GM18907 (cell line): ENCODE measurements around the gene GLIPR1.
"Not testable (repeated sequence)": the region's sequence is repeated elsewhere in the genome, so short reads cannot be mapped to it uniquely, and the experiment has no call there.

Experiments used
- ATAC-seq: cut with Tn5 transposase; IDR thresholded peaks from one replicate; pipeline ENCODE4 v1.9.1; 2021; ENCODE audit warnings: mild to moderate bottlenecking, moderate library complexity; ENCODE audit not compliant: unreplicated experiment

GLIPR1 gene

GRCh38 chr12:75471902-75472890, 8.4 kb upstream of the GLIPR1 start:
- ATAC-seq = peak; percentile 61

GRCh38 chr12:75474116-75474515, 6.4 kb upstream of the GLIPR1 start:
- no peak for ATAC-seq

GRCh38 chr12:75476071-75476470, 4.5 kb upstream of the GLIPR1 start:
- no peak for ATAC-seq

GRCh38 chr12:75477137-75477536, 3.4 kb upstream of the GLIPR1 start:
- no peak for ATAC-seq

DNA sequence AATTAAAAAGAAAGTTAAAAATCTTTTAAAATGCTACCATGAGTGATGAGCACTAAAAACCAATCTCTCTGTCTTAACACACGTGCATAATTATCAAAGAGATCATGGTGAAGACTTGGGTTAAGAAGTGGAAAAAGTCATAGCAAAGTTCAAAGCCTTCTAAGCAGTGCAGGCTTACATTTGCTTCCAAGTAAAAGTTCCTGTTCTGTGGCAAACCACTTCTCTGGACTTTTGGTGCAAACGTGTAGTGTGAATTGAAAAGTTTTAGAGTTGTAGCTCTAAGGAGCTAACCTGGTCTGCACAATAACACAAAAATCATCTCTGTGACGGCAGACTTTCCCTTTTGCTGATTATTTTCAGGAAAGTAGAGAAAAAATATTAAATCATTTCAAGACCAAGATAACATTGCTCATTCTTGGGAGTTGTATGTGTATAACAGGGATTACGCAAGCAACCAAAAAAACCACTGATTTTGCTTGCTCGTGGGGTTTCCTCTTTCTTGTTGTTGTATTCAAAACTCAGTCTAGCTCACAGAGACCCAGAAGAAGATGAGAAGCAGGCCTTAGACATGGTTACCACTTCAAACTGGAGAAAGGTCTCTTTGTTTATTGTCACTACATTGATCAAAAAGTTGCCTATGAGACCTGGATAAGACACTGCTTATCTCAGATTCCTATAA, 2.3 kb upstream of the GLIPR1 start:
- peak; percentile 34 for ATAC-seq

DNA sequence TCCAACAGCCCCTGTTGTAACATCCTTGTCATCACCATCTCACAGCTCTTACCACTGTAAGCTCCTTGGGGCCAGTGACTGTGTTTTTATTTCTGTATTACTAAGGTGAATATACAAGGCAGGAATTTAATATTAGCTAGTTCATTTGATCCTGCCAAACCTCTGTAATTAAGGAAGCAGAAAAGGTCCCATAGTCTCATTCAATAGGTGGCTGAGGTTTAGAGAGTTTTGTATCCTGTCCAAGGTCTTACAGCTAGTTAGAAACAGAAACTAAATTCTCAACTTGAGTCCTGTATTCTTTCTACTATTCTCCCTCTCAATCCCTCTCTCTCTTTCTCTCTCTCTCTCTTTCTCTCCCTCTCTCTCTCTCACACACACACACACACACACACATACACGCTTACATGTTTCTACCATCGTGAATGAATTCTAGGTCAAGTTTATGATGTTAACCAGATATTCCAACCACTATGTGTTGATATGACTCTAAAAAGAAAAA, 543 bp upstream of the GLIPR1 start:
- peak; percentile 41 for ATAC-seq

GRCh38 chr12:75481013-75481705, 604 bp downstream of the GLIPR1 start:
- peak; percentile 27 for ATAC-seq

GRCh38 chr12:75481774-75482173, 1.2 kb downstream of the GLIPR1 start:
- ATAC-seq = no peak

DNA sequence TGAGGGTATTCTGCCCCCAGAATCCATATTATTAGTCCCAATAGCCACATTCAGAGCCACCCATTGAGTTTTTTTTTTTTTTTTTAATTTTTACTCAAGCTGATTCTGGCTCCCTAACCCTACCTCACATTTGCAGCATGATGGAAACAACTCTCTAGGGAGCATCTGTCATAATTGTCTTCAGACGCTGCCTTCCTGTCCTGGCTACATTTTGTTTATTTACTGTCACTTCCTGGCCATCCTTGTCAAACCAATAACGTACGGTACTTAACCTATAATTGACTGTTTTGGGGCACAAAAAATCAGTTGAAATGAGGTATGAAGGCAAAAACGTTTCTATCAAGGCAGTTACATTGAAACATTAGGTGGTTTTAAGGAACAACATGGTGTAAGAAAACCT, 2.1 kb downstream of the GLIPR1 start:
- peak; percentile 19 for ATAC-seq

- ATAC-seq = no peak
Observed at GRCh38 chr12:75483431-75483830, 2.9 kb downstream of the GLIPR1 start.

DNA sequence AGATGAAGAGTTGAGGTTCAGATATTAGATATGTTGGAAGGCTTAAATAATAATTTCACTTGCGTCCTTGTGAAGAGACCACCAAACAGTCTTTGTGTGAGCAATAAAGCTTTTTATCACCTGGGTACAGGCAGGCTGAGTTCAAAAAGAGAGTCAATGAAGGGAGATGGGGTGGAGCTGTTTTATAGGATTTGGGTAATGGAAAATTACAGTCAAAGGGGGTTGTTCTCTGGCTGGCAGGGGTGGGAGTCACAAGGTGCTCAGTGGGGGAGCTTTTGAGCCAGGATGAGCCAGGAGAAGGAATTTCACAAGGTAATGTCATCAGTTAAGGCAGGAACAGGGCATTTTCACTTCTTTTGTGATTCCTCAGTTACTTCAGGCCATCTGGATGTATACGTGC, 3.9 kb downstream of the GLIPR1 start:
- ATAC-seq = not testable (repeated sequence)

- no peak for ATAC-seq
Observed at GRCh38 chr12:75487308-75487707, 6.8 kb downstream of the GLIPR1 start.

DNA sequence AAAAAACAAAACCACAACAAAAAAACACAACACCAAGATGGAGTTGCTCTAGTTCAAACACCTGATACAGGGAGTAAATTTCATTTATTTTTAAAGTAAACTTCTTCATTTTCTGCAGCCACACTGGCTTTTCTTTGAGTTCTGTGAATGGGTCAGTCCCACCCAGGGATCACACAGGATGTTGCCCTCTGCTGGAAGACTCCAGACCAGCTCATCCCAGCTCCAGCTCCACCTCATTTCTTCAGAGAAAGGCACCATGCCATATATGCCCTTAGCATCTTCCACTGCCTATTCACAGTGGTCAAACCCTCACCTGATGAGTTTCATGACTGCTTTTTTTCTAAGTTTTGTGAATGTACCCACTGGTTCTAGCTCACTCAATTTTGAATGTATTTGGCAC, 8.0 kb downstream of the GLIPR1 start:
- no peak for ATAC-seq

DNA sequence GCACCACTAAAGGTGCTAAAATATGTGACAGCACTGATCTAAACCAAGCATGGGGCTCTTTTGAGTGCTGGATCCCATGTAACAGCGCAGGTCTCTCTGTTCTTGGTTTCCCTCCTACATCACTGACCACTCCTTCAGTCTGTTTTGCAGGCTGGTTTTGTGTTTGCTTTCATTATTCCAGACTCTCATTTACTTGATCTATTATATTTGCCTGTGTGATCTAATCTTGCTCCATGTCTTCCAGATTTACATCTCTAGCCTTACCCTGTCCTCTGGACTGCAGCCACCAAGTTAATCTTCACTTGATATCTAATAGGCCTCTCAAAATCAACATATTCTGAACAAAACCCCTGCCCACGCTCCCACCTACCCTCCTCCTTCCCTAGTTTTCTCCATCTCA, 8.6 kb downstream of the GLIPR1 start:
- no peak for ATAC-seq

GRCh38 chr12:75489613-75490210, 9.2 kb downstream of the GLIPR1 start:
- peak; percentile 71 for ATAC-seq

DNA sequence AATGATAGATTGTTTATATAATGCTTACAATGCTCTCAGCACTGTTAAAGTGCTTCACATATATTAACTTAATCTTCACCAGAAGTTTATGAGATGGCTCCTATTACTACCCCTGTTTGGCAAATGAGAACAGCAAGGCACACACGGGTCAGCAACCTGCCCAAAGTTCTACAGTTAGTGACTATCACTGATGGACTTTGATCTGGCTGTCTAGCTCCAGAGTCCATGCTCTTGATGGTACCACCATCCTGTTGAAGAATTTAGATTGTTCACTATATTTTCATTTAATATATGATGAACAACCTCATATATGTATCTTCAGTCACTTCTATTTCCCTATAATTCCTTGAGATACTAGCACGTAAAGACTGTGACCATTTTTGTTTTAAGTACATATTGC, 10.6 kb downstream of the GLIPR1 start:
- ATAC-seq = no peak

- no peak for ATAC-seq
Observed at GRCh38 chr12:75503459-75503858, 22.9 kb downstream of the GLIPR1 start.

- ATAC-seq = no peak
Observed at GRCh38 chr12:75503866-75504265, 23.3 kb downstream of the GLIPR1 start.

DNA sequence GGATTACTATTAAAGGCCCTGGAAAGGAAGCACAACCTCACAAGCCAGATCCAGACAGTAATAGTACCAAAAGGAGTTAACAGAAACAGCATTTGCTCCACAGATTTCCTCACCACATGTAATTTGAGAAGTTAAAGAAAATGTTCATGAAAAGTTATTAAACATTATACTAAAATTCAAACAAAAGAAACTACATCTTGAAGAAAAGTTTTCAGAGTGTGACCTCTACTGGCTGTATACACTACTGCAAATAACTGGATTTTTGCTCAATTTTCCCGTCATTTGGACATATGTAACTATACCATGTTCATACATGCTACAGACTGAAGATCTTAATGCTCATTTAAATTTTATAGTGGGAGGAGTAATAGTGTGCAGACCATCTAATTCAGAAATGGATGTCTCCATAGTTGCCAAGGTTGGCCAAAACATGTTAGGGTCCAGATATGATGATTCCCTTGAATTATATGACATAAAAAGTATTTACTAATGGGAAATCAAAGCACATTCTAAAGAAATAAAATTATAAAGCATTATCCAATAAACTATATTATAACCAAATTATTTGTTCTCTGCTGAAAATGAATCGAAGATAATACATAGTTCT, 25.3 kb downstream of the GLIPR1 start:
- ATAC-seq = no peak

DNA sequence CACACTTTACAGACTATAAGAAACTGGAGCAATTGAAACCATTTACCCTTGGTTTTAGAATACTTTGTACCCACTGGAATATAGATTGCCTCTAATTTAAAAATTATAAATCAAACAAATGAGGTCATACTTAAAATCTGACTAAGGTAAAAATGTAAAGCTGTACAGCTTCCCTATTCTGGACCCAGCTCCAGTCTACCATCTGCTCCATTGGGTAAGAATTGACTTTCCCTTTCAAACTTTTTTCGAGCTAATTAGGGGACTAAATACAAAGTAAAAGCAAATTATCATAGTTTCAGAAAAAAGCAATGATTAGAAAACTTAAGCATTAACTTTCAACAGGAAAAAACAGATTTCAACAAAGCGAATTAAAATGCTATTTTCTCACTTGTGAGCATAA, 26.5 kb downstream of the GLIPR1 start:
- ATAC-seq = no peak
